Measurements from ENCODE around the gene B9D1. TPM values are rescaled to one million over a fixed set of nuclear protein-coding genes. Genes with fewer than 3 reads are reported as not detected.
A peak's percentile ranks its signal among the peaks of the same experiment; 100 is the strongest.

The B9D1 gene
- total RNA-seq, 2 experiments from 2014 or later: 21.1 to 38.1 TPM

DNA sequence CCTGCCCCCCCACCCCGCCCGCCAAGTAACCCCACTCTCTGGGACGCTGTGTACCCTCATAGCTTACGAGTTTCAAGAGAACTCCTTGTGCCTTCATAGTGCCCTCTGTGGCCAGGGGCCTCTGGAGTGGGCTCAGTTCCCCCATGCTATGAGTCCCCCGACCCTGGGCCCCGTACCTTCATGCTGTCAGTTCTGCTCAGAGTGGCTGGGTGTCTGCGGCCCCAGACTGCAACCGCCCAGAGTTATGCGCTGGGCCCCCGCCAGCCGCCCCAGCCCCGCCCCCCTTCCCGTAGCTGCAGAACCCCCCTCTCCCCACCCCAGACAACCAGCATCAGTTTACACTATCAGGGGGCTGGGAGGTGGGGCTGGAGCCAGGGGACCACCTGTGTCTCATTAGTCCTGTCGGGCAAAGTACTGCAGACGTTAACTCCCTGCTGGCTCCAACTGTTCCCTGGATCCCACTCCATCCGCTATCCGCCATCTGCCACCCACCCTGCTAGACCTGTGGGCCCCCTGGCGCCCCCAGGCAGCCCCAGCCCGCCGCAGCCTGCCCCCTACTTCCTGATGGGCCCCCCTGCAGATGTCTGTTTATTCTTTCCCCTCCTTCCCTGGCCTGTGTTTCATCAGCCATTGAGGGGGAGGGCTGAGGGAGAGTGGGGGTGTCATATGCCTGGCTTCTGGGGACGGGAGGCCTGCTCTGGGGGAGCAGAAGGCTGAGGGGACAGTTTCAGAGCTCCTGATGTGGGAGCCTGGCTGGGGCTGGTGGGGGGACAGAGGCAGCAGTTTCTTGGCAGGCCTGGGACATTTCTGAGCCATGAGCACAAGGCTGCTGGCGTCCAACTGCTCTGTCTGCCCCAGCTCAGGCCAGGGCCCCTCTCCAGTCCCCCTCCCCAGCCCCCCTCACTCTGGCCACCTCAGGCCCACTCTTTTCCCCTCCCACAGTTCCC lies 24.7 kb upstream of the B9D1 start, which contains the start of gene MFAP4:
Gene MFAP4, minus strand, starts transcription at position 217 of the 947 bp plus-strand sequence. Its CDS starts 35 bp downstream, at position 182.
- H3K36me3 ChIP-seq (ENCODE audit: insufficient read depth, low read length): peaks cover 9% of the 10 kb centered on the region; the same call in 1 of the 2 replicates
- POLR2A ChIA-PET: interaction anchor here (0.6 to 2.9 kb wide), 2 partner anchors 9 to 534 kb away, joined by 3 to 19 read pairs; partner anchors contain the start of gene MAPK7
- DNase-seq (ENCODE audit: low spot score): no peak
- no peak within 1 kb of the TSS for H3K27ac ChIP-seq (ENCODE audit: low read depth, low read length, poor library complexity, severe bottlenecking)
- no peaks in the 10 kb centered on the region for H3K9me2 ChIP-seq (ENCODE audit: insufficient read depth, low read length)
- no TSS peak for BruUV-seq (replicated peaks)
- peaks cover 11% of the 10 kb centered on the region for H3K4me1 ChIP-seq (ENCODE audit: insufficient read depth, low read length, poor library complexity, severe bottlenecking)
- no peak within 1 kb of the TSS for H2AFZ ChIP-seq (ENCODE audit: low read length)
- H3K79me2 ChIP-seq (ENCODE audit: insufficient read depth, low read depth, low read length): no peaks in the 10 kb centered on the region
- TF ChIP-seq, protein P1, sequence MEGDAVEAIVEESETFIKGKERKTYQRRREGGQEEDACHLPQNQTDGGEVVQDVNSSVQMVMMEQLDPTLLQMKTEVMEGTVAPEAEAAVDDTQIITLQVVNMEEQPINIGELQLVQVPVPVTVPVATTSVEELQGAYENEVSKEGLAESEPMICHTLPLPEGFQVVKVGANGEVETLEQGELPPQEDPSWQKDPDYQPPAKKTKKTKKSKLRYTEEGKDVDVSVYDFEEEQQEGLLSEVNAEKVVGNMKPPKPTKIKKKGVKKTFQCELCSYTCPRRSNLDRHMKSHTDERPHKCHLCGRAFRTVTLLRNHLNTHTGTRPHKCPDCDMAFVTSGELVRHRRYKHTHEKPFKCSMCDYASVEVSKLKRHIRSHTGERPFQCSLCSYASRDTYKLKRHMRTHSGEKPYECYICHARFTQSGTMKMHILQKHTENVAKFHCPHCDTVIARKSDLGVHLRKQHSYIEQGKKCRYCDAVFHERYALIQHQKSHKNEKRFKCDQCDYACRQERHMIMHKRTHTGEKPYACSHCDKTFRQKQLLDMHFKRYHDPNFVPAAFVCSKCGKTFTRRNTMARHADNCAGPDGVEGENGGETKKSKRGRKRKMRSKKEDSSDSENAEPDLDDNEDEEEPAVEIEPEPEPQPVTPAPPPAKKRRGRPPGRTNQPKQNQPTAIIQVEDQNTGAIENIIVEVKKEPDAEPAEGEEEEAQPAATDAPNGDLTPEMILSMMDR (conservative IDR thresholded peaks at IDR 0.05; ENCODE audit: low read length): no peak
- no peak for TF ChIP-seq EZH2phosphoT487 (IDR thresholded peaks at IDR 0.05; ENCODE audit: borderline replicate concordance, low read depth, low read length)
- no peak within 1 kb of the TSS for H3K4me3 ChIP-seq (ENCODE audit: low read depth, low read length, poor library complexity, severe bottlenecking)
- no peaks in the 10 kb centered on the region for H3K9me3 ChIP-seq (ENCODE audit: low read length)
- H3K4me2 ChIP-seq (ENCODE audit: low read length): 0 out of 2 replicates have a peak within 1 kb of the TSS, but pooled peaks have one; percentile 25
- intact Hi-C loops (cut with micrococcal nuclease; ENCODE audit: unreplicated experiment): no loop called here
- CTCF ChIA-PET (ENCODE audit: unreplicated experiment): interaction anchor here (0.7 to 0.8 kb wide), 2 partner anchors 9 kb away, joined by 3 to 4 read pairs; partner anchors contain the start of gene MAPK7
- no peaks in the 10 kb centered on the region for H4K20me1 ChIP-seq (ENCODE audit: insufficient read depth, low read length)

DNA sequence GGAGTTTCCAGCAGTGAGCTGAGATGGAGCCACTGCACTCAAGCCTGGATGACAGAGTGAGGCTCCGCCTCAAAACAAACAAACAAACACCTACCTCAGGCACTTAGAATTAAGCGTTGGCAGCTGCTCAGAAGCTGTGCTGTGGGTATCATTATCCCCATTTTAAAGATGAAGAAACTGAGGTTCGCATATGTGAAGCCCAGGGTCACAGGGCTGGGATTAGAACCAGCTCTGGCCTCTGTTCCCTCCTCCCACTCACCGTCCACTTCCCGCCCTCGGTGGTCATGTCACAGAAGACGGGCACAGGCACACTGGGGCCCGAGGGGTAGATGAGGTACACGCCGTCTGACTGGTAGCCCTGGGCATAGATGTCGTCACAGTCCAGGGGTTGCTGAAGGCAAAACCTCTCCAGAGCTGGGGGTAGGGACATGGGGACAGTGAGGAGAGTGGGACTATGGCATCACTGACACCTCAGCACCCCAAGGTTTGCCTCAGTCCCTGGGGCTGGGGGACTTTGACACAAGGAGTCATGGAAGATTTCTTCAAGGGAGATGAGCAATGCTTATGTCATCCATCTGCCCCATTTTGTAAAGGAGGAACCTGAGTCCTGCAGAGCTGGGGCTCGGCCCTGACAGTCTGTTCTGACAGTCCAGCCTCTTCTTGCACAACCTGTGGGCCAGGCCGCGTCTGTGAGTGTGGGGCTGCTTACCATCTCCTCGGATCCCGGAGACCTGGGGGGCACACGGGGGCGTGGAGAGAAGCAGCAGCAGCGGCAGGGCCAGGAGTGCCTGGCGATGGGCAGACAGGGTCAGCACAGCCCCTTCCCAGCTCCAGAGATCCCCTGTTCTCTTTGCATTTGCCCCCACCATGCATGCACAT lies 23.8 kb upstream of the B9D1 start:
- Histone ChIP-seq H3K9me3 (ENCODE audit: low read length) (no peaks in the 10 kb centered on the region), H3K4me3 (ENCODE audit: low read depth, low read length, poor library complexity, severe bottlenecking) (no peak overlapping the region), H4K20me1 (ENCODE audit: insufficient read depth, low read length) (no peaks in the 10 kb centered on the region), H3K9me2 (ENCODE audit: insufficient read depth, low read length) (no peaks in the 10 kb centered on the region), H3K4me1 (ENCODE audit: insufficient read depth, low read length, poor library complexity, severe bottlenecking) (peaks cover 11% of the 10 kb centered on the region), H2AFZ (ENCODE audit: low read length) (no peak overlapping the region), H3K36me3 (ENCODE audit: insufficient read depth, low read length) (peaks cover 15% of the 10 kb centered on the region; the same call in 1 of the 2 replicates), H3K79me2 (ENCODE audit: insufficient read depth, low read depth, low read length) (no peaks in the 10 kb centered on the region), H3K27ac (ENCODE audit: low read depth, low read length, poor library complexity, severe bottlenecking) (no peak overlapping the region), H3K4me2 (ENCODE audit: low read length) (no peak overlapping the region)
- ChIA-PET POLR2A (interaction anchor here (0.6 kb wide), 1 partner anchor 535 kb away, joined by 3 read pairs; no protein-coding TSS in a partner anchor), CTCF (ENCODE audit: unreplicated experiment) (interaction anchor here (0.8 kb wide), 1 partner anchor 8 kb away, joined by 3 read pairs; the partner anchor contains the start of gene MAPK7)
- BruUV-seq (replicated peaks): no TSS peak
- no peak for TF ChIP-seq EZH2phosphoT487 (IDR thresholded peaks at IDR 0.05; ENCODE audit: borderline replicate concordance, low read depth, low read length)
- TF ChIP-seq, protein P1 (conservative IDR thresholded peaks at IDR 0.05; ENCODE audit: low read length): no peak
- intact Hi-C loops (cut with micrococcal nuclease; ENCODE audit: unreplicated experiment): no loop called here
- no peak for DNase-seq (ENCODE audit: low spot score)

Measured in OCI-LY7 (cell line).